Femur (tissue), 1 donor: ENCODE data around the gene NARF.

ENCODE experiments used
- DNase-seq: peaks from one replicate; pipeline ENCODE4 v3.0.0-alpha.2; 2017

Gene NARF

GRCh38 chr17:82479602-82480001, 21.1 kb downstream of the NARF start:
- DNase-seq, result no peak

- DNase-seq, result no peak
Observed at GRCh38 chr17:82480318-82480717, 21.8 kb downstream of the NARF start.

- no peak for DNase-seq
Observed at GRCh38 chr17:82483204-82483660, 24.7 kb downstream of the NARF start.

GRCh38 chr17:82483836-82484235, 25.3 kb downstream of the NARF start:
- DNase-seq, result no peak

- DNase-seq, result no peak
Observed at GRCh38 chr17:82486231-82487094, 27.9 kb downstream of the NARF start.

- no peak for DNase-seq
Observed at GRCh38 chr17:82487910-82488309, 29.4 kb downstream of the NARF start.

GRCh38 chr17:82489117-82489516, 30.6 kb downstream of the NARF start:
- DNase-seq, result peak; percentile 74

- DNase-seq, result no peak
Observed at GRCh38 chr17:82489851-82490511, 31.4 kb downstream of the NARF start.

- no peak for DNase-seq
Observed at GRCh38 chr17:82490512-82491195, 32.1 kb downstream of the NARF start.

GRCh38 chr17:82491196-82491530, 32.6 kb downstream of the NARF start:
- DNase-seq, result no peak

- DNase-seq, result no peak
Observed at GRCh38 chr17:82491533-82491932, 33.0 kb downstream of the NARF start.

- no peak for DNase-seq
Observed at GRCh38 chr17:82492643-82493225, 34.2 kb downstream of the NARF start.

- DNase-seq, result no peak
Observed at GRCh38 chr17:82493226-82493781, 34.8 kb downstream of the NARF start.

- peak; percentile 96 for DNase-seq
Observed at GRCh38 chr17:82494236-82495055, 35.9 kb downstream of the NARF start.

GRCh38 chr17:82495844-82496528, 37.4 kb downstream of the NARF start:
- no peak for DNase-seq

- DNase-seq, result peak; percentile 96
Observed at GRCh38 chr17:82496529-82497434, 38.2 kb downstream of the NARF start.

GRCh38 chr17:82497483-82498405, 39.2 kb downstream of the NARF start:
- peak; percentile 66 for DNase-seq

- DNase-seq, result no peak
Observed at GRCh38 chr17:82502207-82502606, 43.7 kb downstream of the NARF start.

GRCh38 chr17:82503094-82503727, 44.7 kb downstream of the NARF start:
- DNase-seq, result no peak
